Measurements from ENCODE around the gene CSTF1.

Gene CSTF1

GRCh38 chr20:56392132-56392880 is at the start of gene CSTF1, which contains the start of gene AURKA:
CSTF1 (plus strand) TSS chr20:56392645; CDS start chr20:56395553, 2,908 bp downstream.
AURKA (minus strand) TSS chr20:56392215; CDS start chr20:56388197, 4,018 bp downstream.
- in situ Hi-C loops (cut with MboI; ENCODE audit: low sequenced_read_pairs) = no loop called here

DNA sequence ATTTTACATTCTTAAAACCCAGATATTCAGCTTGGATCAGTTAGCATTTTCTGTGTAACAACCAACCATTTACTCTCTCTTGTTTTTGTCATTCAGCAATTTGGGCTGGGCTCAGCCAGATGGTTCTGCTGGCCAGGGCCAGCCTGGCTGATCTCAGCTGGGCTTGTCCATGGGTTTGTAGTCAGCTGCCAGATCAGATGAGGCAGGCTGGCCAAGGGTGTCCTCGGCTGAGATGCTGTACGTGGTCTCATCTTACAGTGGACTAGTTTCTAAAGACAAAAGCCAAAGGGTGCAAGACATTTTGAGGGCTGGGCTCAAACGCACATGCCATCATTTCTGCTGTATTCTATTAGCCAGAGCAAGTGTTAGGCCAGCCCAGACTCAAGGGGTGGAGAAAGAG is 49.7 kb upstream of the CSTF1 start:
- in situ Hi-C loops (cut with MboI; ENCODE audit: low sequenced_read_pairs) = no loop called here

- in situ Hi-C loops (cut with MboI; ENCODE audit: low sequenced_read_pairs) = no loop called here
Measured at GRCh38 chr20:56343861-56344381, 48.5 kb upstream of the CSTF1 start.

- in situ Hi-C loops (cut with MboI; ENCODE audit: low sequenced_read_pairs) = no loop called here
Measured at GRCh38 chr20:56345911-56346310, 46.5 kb upstream of the CSTF1 start.

- in situ Hi-C loops (cut with MboI; ENCODE audit: low sequenced_read_pairs) = no loop called here
Measured at GRCh38 chr20:56347628-56348304, 44.7 kb upstream of the CSTF1 start.

GRCh38 chr20:56348305-56348693 is 44.1 kb upstream of the CSTF1 start:
- in situ Hi-C loops (cut with MboI; ENCODE audit: low sequenced_read_pairs) = no loop called here

DNA sequence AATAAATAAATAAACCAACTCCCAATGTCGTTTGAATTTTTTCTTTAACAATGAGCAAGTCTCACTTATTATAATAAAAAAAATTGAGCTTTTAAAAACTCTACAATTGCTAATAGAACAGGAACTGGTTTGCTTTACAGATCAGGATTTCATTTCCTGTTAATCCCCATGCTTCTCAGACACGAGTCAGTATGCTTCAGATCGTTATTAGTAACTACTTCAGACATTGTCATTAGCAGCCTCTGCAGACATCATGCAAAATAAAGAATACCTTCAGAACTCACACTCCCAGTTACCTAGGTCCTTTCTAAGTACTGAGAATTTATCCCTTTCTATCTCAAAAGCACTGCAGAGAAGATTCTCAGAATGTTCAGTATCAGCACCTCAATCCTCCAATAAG is 43.7 kb upstream of the CSTF1 start:
- in situ Hi-C loops (cut with MboI; ENCODE audit: low sequenced_read_pairs) = no loop called here

DNA sequence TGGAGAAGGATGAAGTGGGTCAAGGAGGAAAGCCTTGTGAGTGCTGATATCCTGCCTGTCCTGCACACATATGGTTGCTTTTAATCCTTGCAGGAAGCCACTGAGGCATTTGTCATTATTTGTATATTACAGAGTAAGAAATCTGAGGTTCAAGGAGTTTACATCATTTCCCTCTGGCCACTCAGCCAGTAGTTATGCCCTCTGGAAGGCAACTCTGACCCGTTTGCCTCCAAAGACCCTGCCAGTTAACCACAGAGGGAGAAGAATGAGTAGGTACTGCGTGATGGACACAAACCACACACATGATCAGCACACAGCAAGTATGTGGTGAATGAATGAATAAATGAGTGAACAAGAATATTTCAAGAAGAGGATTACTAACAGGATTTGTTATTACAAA is 41.6 kb upstream of the CSTF1 start:
- in situ Hi-C loops (cut with MboI; ENCODE audit: low sequenced_read_pairs) = no loop called here

DNA sequence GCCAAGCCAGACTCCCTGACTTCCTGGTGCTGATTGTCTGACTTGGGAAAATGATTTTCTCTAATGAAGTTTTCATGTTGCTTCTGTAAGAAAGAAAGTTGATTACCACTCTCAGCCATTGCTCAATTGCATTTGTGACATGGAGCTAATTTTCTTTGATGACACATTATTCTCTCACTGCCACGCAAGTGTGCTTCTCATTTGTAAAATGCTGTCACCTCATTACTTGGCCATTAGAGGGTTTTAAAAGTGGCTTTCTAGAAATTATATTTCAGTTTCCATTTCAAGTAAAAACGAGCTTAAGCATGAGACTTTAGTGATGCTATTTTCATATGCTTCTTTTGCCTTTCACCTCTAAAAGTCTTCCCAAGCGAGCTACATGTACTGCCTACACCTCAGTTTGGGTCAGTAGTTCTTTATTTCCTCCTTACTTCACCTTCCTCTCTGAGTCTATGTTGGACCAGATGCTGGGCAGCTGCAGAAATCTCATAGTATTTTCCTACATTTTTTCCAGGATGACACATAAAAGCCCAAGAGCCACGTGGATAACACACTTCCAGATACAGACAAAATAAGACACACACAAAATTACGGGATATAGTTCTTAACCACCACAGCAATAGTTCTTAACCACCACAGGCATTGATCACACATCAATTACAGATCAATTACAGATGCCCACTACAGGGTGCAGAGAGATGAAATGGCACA is 39.9 kb upstream of the CSTF1 start:
- in situ Hi-C loops (cut with MboI; ENCODE audit: low sequenced_read_pairs) = no loop called here

DNA sequence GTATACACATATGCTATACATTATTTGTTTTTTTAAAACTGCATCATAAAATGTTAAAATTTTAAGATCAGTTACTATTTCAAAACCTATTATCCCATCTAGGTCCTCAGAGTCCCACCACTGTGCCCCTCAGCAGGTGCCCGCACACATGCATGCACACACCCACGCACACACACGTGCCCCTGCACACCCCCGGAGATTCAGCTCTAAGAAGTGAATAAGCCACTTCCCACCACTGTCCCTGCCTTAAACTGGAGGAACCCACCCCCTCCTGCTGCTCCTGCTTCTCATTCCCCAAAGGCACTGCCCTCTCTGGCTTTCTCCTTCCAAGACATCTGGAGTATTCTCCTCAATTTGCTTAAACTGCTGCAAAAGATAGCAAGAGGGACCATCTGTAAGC is 39.1 kb upstream of the CSTF1 start:
- in situ Hi-C loops (cut with MboI; ENCODE audit: low sequenced_read_pairs) = no loop called here

GRCh38 chr20:56358070-56358469 is 34.4 kb upstream of the CSTF1 start:
- in situ Hi-C loops (cut with MboI; ENCODE audit: low sequenced_read_pairs) = no loop called here

- in situ Hi-C loops (cut with MboI; ENCODE audit: low sequenced_read_pairs) = no loop called here
Measured at GRCh38 chr20:56358600-56359211, 33.7 kb upstream of the CSTF1 start, which contains the start of gene FAM210B. FAM210B (plus strand) TSS chr20:56358974; CDS start chr20:56359006, 32 bp downstream.

GRCh38 chr20:56359212-56360132 is 33.0 kb upstream of the CSTF1 start:
- in situ Hi-C loops (cut with MboI; ENCODE audit: low sequenced_read_pairs) = no loop called here

- in situ Hi-C loops (cut with MboI; ENCODE audit: low sequenced_read_pairs) = no loop called here
Measured at GRCh38 chr20:56360133-56360907, 32.1 kb upstream of the CSTF1 start.

- in situ Hi-C loops (cut with MboI; ENCODE audit: low sequenced_read_pairs) = no loop called here
Measured at GRCh38 chr20:56360908-56361205, 31.6 kb upstream of the CSTF1 start.

GRCh38 chr20:56361900-56362299 is 30.5 kb upstream of the CSTF1 start:
- in situ Hi-C loops (cut with MboI; ENCODE audit: low sequenced_read_pairs) = no loop called here

DNA sequence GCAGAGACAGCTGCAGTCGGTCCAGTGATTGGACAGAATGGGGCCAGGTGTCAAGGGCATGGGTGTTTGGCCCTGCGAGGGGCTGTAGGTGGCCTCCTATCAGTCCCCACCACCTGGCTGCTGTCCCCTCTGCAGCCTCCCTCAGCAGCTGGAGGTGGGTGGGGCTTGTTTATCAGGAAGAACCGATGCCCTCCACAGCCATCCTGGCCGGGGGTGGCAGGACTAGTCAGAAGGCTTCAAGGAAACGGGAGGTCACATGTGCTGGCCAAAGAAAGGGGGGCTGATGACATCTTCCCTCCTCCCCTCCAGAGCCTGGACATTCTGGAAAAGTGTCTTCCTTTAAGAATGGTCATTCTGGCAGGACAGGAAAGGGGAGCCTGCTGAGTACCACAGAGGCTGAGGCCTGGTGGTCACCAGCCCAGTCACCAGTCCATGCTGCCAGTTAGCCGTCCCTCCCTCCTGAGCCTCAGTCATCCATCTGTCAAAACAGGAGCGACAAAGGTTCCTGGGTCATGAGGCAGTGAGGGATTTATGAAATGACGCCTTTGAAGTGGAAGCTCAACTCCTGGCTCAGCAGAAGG is 29.5 kb upstream of the CSTF1 start:
- in situ Hi-C loops (cut with MboI; ENCODE audit: low sequenced_read_pairs) = no loop called here

- in situ Hi-C loops (cut with MboI; ENCODE audit: low sequenced_read_pairs) = no loop called here
Measured at GRCh38 chr20:56363491-56363890, 29.0 kb upstream of the CSTF1 start.

All from HL-60/S4 treated with phorbol 12-myristate 13-acetate at 8.2 ng/mL for 4 days and 3 days (cell line).